Osteoblast (primary cell): ENCODE measurements around the gene CYP2D6. TPM values are rescaled to one million over a fixed set of nuclear protein-coding genes. Genes with fewer than 3 reads are reported as not detected.

Experiments
- DNase-seq: peaks from one replicate; pipeline ENCODE4 v3.0.0; 2011; ENCODE audit warnings: low spot score, mixed read lengths; ENCODE audit not compliant: insufficient read length; ENCODE audit errors: missing footprints
- H2AFZ ChIP-seq: 2 replicates; pipeline ENCODE4 v1.6.0; 2011; ENCODE audit warnings: mild to moderate bottlenecking, low read length
- H3K27ac ChIP-seq: 2 replicates; pipeline ENCODE4 v1.5.1; 2011; ENCODE audit warnings: mild to moderate bottlenecking, low read depth, low read length, moderate library complexity
- H3K27me3 ChIP-seq: 2 replicates; pipeline ENCODE4 v1.6.0; 2012; ENCODE audit warnings: mild to moderate bottlenecking, control low read depth, inconsistent platforms, low read length, moderate library complexity; ENCODE audit not compliant: insufficient read depth
- H3K36me3 ChIP-seq: 2 replicates; pipeline ENCODE4 v1.5.1; 2011; ENCODE audit warnings: mild to moderate bottlenecking, low read length, control low read depth, moderate library complexity; ENCODE audit not compliant: insufficient read depth
- H3K4me1 ChIP-seq: 2 replicates; pipeline ENCODE4 v1.5.1; 2011; ENCODE audit warnings: mild to moderate bottlenecking, low read length, control low read depth, moderate library complexity; ENCODE audit not compliant: insufficient read depth
- H3K4me2 ChIP-seq: 2 replicates; pipeline ENCODE4 v1.6.0; 2011; ENCODE audit warnings: mild to moderate bottlenecking, low read length; ENCODE audit not compliant: insufficient read depth
- H3K4me3 ChIP-seq: fragments of 200-600 bp; sonication (generic); 3 replicates; pipeline ENCODE4 v1.5.1; 2012; ENCODE audit warnings: mild to moderate bottlenecking, low read length, inconsistent platforms; ENCODE audit not compliant: insufficient read depth
- H3K79me2 ChIP-seq: 2 replicates; pipeline ENCODE4 v1.6.0; 2012; ENCODE audit warnings: mild to moderate bottlenecking, low read length, control low read depth, inconsistent platforms; ENCODE audit not compliant: insufficient read depth
- H3K9me3 ChIP-seq: 2 replicates; pipeline ENCODE4 v1.5.1; 2011; ENCODE audit warnings: low read depth, low read length, control low read depth
- H4K20me1 ChIP-seq: 2 replicates; pipeline ENCODE4 v1.6.0; 2012; ENCODE audit warnings: mild to moderate bottlenecking, low read length, control low read depth; ENCODE audit not compliant: insufficient read depth
- CTCF ChIP-seq: IDR thresholded peaks from 2 replicates; pipeline ENCODE4 v1.5.1; 2011; ENCODE audit warnings: mild to moderate bottlenecking, low read depth, low read length, moderate library complexity; ENCODE audit errors: extremely low read depth
- total RNA-seq: library from RNA; depleted of rRNA; stranded (reverse); fragments of >200 nt; gene quantifications from 2 replicates; pipeline ENCODE4 v1.2.3, GENCODE V29; 2012

CYP2D6 gene
- total RNA-seq, 1 donor, result 0.36 TPM

- Histone ChIP-seq H3K4me3 (no peak overlapping the region), H3K4me2 (no peak overlapping the region), H3K27ac (no peak overlapping the region), H3K4me1 (peaks cover 29% of the 10 kb centered on the region), H3K36me3 (peaks cover 4% of the 10 kb centered on the region), H3K27me3 (no peaks in the 10 kb centered on the region), H3K79me2 (peaks cover 7% of the 10 kb centered on the region), H3K9me3 (no peaks in the 10 kb centered on the region), H4K20me1 (peaks cover 70% of the 10 kb centered on the region), H2AFZ (no peak overlapping the region)
- no peak for DNase-seq
- TF ChIP-seq CTCF, result no peak
Measured at GRCh38 chr22:42176255-42176915, 45.8 kb upstream of the CYP2D6 start.

DNA sequence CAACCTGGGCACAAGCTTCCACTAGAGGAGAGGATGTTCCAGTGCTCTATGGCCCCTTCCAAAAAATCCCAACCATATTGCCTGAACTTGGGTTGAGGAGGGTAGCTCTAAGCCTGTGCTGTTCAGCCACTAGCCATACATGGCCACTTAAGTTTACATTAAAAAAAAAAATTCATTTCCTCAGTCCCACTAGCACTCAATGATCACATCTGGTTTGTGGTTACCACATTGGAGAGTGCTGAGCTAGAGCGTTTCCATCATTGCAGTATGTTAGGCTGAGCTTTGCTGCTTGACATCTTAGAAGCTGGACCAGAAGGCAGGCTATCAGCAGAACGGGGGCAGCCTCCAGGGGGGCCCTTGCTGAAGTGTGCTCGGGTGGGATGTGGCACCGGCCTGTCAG, 43.5 kb upstream of the CYP2D6 start:
- Histone ChIP-seq H3K9me3 (no peaks in the 10 kb centered on the region), H3K79me2 (peaks cover 7% of the 10 kb centered on the region), H2AFZ (no peak overlapping the region), H3K4me1 (peaks cover 13% of the 10 kb centered on the region), H3K4me3 (no peak overlapping the region), H3K4me2 (no peak overlapping the region), H3K27me3 (no peaks in the 10 kb centered on the region), H3K36me3 (peaks cover 11% of the 10 kb centered on the region), H3K27ac (no peak overlapping the region), H4K20me1 (peaks cover 69% of the 10 kb centered on the region)
- DNase-seq, result no peak
- TF ChIP-seq CTCF, result no peak

DNA sequence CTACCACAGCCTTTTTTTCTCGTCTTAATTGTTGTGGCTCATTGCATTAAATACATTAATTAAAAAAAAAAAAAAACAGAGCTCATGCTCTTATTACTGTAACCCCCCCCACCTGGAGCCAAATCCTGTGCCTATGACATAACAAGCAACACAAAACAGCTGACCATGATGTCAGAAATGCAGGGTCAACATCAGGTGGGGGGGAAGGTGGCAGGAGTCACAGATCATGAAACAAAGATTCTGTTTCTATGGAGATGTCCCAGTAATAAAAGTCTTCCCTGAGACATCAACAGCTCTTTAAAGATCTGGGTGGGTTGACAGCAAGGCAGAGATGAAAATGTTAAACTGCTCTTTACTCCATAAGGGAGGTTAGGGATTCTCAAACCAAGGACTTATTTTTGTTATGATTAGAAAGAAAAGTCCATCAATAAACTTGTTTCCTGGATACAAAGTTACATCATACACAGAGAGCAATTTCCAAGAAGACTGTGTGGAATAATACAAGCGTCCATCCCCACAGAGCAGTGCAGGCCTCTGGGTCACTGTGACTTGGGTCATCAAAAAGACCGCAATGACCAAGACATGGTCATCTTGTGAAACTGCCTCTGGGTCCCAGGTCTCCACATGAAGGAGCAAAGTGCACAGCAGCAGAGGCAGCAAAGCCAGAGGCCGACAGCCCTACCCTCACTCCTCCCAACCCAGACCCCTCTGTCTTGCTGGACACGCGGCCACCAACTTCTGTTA, 42.7 kb upstream of the CYP2D6 start:
- Histone ChIP-seq H4K20me1 (peaks cover 69% of the 10 kb centered on the region), H3K9me3 (no peaks in the 10 kb centered on the region), H3K4me3 (no peak overlapping the region), H3K36me3 (peaks cover 15% of the 10 kb centered on the region), H2AFZ (no peak overlapping the region), H3K27ac (no peak overlapping the region), H3K4me1 (peaks cover 12% of the 10 kb centered on the region), H3K27me3 (no peaks in the 10 kb centered on the region), H3K4me2 (no peak overlapping the region), H3K79me2 (peaks cover 7% of the 10 kb centered on the region)
- no peak for DNase-seq
- no peak for TF ChIP-seq CTCF

- DNase-seq, result no peak
- H3K4me2 ChIP-seq, result no peak overlapping the region
- no peak overlapping the region for H3K4me3 ChIP-seq
- H3K27ac ChIP-seq, result no peak overlapping the region
- TF ChIP-seq CTCF, result no peak
- H3K4me1 ChIP-seq, result peaks cover 12% of the 10 kb centered on the region
- peaks cover 15% of the 10 kb centered on the region for H3K36me3 ChIP-seq
- no peak overlapping the region for H2AFZ ChIP-seq
- H3K9me3 ChIP-seq, result no peaks in the 10 kb centered on the region
- no peaks in the 10 kb centered on the region for H3K27me3 ChIP-seq
- H4K20me1 ChIP-seq, result peaks cover 67% of the 10 kb centered on the region
- H3K79me2 ChIP-seq, result peaks cover 7% of the 10 kb centered on the region
Measured at GRCh38 chr22:42172773-42173172, 42.2 kb upstream of the CYP2D6 start.
